Right renal pelvis (tissue), 4 donors: ENCODE measurements around the gene OR5A2. TPM values are rescaled to one million over a fixed set of nuclear protein-coding genes. Genes with fewer than 3 reads are reported as not detected.
"Not testable (repeated sequence)": the region's sequence is repeated elsewhere in the genome, so short reads cannot be mapped to it uniquely, and the experiment has no call there.

Experiments used
- DNase-seq, 4 donors: peaks; one replicate each; pipeline ENCODE4 v3.0.0-alpha.2; 2013; ENCODE audit warnings: low read depth in 4 of 4, low spot score in 3 of 4, missing footprints in 1 of 4
- polyA plus RNA-seq, 4 donors: library from polyadenylated mRNA; unstranded; fragments of 120-200 nt; gene quantifications; one replicate each; pipeline ENCODE4 v1.2.1, GENCODE V29; 2013; ENCODE audit not compliant: insufficient read length in 4 of 4

OR5A2 gene
- polyA plus RNA-seq, 4 donors = 0.01 to 0.03 TPM; not detected in 2

DNA sequence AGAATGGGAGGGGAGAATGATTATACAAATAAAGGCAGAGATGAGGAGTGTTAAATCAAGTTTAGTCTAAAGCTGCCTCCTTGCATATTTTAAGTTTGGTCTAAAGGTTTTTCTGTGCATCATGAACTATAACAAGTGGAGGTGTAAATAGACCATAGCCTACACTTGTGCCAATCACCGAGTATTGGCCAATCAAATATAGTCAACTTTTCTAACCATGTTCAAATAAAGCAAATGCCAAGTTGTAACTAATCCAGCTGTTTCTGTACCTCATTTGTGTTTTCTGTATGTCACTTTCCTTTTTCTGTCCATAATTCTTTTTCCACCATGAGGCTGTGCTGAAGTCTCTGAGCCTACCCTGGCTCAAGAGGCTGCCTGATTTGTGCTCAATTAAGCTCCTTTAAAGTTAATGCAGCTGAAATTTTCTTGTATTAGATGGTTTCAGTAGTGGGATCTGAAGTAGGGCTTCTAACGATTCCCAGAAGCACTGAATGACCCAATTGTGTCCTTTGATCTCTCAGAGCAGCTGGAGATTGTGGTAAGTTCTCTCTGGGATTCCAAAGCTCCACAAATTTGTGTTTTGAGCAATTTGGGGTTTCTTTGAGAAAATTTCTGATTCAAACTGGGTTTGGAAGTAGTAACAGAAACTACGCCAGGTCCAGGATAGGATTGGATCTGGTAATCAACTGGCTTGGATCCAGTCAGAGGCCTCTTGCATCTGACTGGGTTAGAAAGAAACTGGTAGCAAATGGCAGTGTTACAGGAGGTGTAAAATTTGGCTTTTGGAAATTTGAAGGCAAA lies 25.6 kb downstream of the OR5A2 start:
- no peak for DNase-seq

DNA sequence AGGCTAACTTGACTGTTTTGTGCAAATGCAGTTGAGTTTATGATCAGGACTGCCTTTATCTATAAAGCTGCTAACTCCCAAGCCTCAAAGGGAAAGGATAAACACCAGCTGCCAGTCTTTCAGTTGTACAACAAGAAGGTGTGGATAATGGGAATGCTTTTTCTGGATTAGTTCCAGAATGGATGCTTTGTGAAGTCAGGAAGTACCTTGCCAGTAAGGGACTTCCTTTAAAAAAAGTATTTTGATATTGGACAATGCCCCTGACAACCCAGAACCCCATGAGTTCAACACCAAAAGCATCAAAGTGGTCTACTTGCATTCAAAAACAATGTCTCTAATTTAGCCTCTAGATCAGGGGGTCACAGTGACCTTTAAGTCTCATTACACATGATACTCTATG lies 32.0 kb downstream of the OR5A2 start:
- DNase-seq = no peak

DNA sequence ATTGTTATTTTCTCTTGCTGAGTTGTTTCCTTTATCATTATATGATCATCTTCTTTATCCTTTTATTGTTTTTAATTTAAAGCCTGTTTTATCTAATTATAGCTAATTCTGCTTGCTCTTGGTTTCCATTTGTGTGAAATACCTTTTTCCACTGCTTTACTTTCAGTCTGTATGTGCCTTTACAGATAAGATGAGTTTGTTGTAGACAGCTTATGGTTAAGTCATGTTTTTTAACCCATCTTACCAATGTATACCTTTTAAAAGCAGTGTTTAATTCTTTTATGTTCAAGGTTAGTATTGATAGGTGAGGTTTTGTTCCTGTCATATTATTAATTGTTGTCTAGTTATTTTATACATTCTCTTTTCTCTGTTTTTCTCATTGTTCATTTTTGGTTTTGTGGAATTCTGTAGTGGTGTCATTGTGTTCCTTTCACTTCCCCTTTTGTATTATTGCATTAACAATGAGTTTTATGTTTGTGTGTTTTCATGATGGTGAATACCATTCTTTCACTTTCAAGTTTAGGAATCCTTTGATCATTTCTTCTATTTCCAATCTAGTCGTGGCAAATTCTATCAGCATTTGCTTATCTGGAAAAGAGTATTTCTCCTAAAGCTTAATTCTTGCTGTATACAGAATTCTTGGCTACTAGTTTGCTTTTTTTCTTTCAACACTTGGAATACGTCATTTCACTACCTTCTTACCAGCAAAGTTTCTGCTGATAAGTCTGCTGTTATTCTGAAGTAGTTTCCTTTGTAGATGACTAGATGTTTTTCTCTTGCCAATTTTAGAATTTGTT lies 45.8 kb downstream of the OR5A2 start:
- no peak for DNase-seq

DNA sequence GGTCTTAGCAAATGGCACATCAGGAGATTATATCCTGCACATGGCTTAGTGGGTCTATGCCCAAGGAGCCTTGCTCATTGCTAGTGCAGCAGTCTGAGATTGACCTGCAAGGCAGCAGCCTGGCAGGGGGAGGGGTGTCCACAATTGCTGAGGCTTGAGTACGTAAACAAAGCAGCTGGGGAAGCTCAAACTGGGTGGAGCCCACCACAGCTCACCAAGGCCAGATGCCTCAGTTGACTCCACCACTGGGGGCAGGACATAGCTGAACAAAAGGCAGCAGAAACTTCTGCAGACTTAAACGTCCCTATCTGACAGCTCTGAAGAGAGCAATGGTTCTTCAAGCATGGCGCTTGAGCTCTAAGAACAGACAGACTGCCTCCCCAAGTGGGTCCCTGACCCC lies 53.9 kb downstream of the OR5A2 start:
- not testable (repeated sequence) for DNase-seq

DNA sequence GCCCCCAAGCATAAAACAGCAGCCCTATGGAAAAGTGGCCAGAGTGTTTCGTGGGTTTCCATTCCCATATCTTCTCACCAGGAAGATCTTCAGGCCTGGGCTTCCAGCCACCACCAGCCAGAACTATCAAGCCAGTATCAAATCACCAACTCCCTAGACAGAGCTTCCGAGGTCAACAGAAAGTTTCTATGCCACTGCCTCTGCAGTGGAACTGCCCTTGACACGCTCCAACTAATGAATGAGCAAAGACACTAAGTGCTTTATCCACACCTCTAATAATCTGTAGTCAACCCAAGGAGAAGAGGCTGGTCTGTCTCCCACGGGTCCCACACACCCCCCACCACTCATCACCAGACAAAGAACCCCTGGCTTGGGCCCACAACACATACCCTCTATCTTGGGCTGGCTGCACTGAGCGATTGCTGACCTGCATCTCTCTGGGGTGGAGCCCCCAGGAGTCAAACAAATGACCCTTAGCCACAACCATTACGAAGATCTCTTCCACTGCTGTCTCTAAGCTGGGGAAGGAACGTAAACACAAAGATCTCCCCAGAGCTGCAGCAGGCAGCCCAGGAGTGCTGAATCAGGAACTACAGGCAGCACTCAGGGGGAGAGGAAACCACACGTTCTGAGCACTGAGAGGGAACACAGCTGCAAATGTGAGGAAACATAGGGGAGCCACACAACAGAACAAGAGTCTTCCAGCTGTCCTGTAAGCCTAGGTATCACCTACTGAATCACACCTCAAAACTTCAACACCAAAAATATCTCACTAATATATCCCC lies 57.8 kb downstream of the OR5A2 start:
- no peak for DNase-seq

Other genes starting within 250 kb of the OR5A2 start
- gene MPEG1, start 213.5 kb downstream of the OR5A2 start, polyA plus RNA-seq = 10 to 100 TPM in 1 of 4 donors, 1 to 10 TPM in 3; 6.9 to 11.1 (median 9.3) TPM
- gene OR5AN1, start 67.5 kb downstream of the OR5A2 start, polyA plus RNA-seq = not detected
- gene OR5A1, start 10.1 kb upstream of the OR5A2 start, polyA plus RNA-seq = under 1 TPM in 1 of 4 donors, not detected in 3; 0.01 TPM
- gene OR4D6, start 30.5 kb upstream of the OR5A2 start, polyA plus RNA-seq = not detected
- not detected for gene OR4D10, start 46.9 kb upstream of the OR5A2 start, polyA plus RNA-seq
- not detected for gene OR4D11, start 77.2 kb upstream of the OR5A2 start, polyA plus RNA-seq
- under 1 TPM; 0.04 to 0.05 (median 0.04) TPM for gene OR4D9, start 85.1 kb upstream of the OR5A2 start, polyA plus RNA-seq
- 10 to 100 TPM; 49.1 to 62.2 (median 57.1) TPM for gene OSBP, start 189.4 kb upstream of the OR5A2 start, polyA plus RNA-seq
- 10 to 100 TPM; 37.8 to 50.2 (median 43.8) TPM for gene PATL1, start 242.6 kb upstream of the OR5A2 start, polyA plus RNA-seq